Stimulated activated CD8-positive, alpha-beta memory T cell treated with anti-CD3 and anti-CD28 coated beads, Interleukin-7, amount 100 ng/mL, for 24 hours (primary cell): ENCODE data around the gene INPP4B.

ENCODE experiments used
- DNase-seq: peaks from one replicate; pipeline ENCODE4 v3.0.0-alpha.2; 2020; ENCODE audit warnings: low read depth

Gene INPP4B

GRCh38 chr4:142129473-142129872 is 716.6 kb downstream of the INPP4B start:
- DNase-seq: no peak

GRCh38 chr4:142128529-142128928 is 717.6 kb downstream of the INPP4B start:
- no peak for DNase-seq

- peak; percentile 4 for DNase-seq
Observed at GRCh38 chr4:142126890-142127497, 719.1 kb downstream of the INPP4B start.

GRCh38 chr4:142124874-142125273 is 721.2 kb downstream of the INPP4B start:
- no peak for DNase-seq

GRCh38 chr4:142121448-142122350 is 724.4 kb downstream of the INPP4B start:
- no peak for DNase-seq

GRCh38 chr4:142120921-142121320 is 725.2 kb downstream of the INPP4B start:
- DNase-seq: no peak

- DNase-seq: no peak
Observed at GRCh38 chr4:142112451-142112850, 733.6 kb downstream of the INPP4B start.

GRCh38 chr4:142110136-142110535 is 736.0 kb downstream of the INPP4B start:
- DNase-seq: no peak

- DNase-seq: no peak
Observed at GRCh38 chr4:142104041-142104440, 742.1 kb downstream of the INPP4B start.

GRCh38 chr4:142101401-142101800 is 744.7 kb downstream of the INPP4B start:
- DNase-seq: no peak

- DNase-seq: no peak
Observed at GRCh38 chr4:142100941-142101340, 745.2 kb downstream of the INPP4B start.

GRCh38 chr4:142098900-142099545 is 747.1 kb downstream of the INPP4B start:
- DNase-seq: no peak

- no peak for DNase-seq
Observed at GRCh38 chr4:142098380-142098779, 747.7 kb downstream of the INPP4B start.

GRCh38 chr4:142097015-142097414 is 749.1 kb downstream of the INPP4B start:
- DNase-seq: no peak

- DNase-seq: no peak
Observed at GRCh38 chr4:142095886-142096605, 750.1 kb downstream of the INPP4B start.

GRCh38 chr4:142092941-142093340 is 753.2 kb downstream of the INPP4B start:
- no peak for DNase-seq

- DNase-seq: no peak
Observed at GRCh38 chr4:142091691-142092182, 754.4 kb downstream of the INPP4B start.

GRCh38 chr4:142091085-142091513 is 755.0 kb downstream of the INPP4B start:
- DNase-seq: no peak

- DNase-seq: no peak
Observed at GRCh38 chr4:142088906-142089305, 757.2 kb downstream of the INPP4B start.

- DNase-seq: no peak
Observed at GRCh38 chr4:142085513-142086292, 760.4 kb downstream of the INPP4B start.

GRCh38 chr4:142083264-142083663 is 762.8 kb downstream of the INPP4B start:
- no peak for DNase-seq
